Activated T-helper 17 cell treated with anti-CD3 and anti-CD28 coated beads, Interleukin-2, amount 50 U/mL, for 72 hours (primary cell): ENCODE measurements around the gene DYRK3. TPM values are rescaled to one million over a fixed set of nuclear protein-coding genes. Genes with fewer than 3 reads are reported as not detected.
A peak's percentile ranks its signal among the peaks of the same experiment; 100 is the strongest.

Experiments
- ATAC-seq: fragments of 150-1000 bp; cut with Tn5 transposase; replicated peaks from 2 replicates; pipeline ENCODE4 v1.10.0; 2021; ENCODE audit warnings: mild to moderate bottlenecking, moderate library complexity
- H3K27ac Mint-ChIP-seq: one replicate; pipeline ENCODE4 v1.8.0; 2022; ENCODE audit warnings: mixed read lengths
- H3K27me3 Mint-ChIP-seq: one replicate; pipeline ENCODE4 v1.8.0; 2022; ENCODE audit warnings: mixed read lengths
- H3K36me3 Mint-ChIP-seq: one replicate; pipeline ENCODE4 v1.8.0; 2022; ENCODE audit warnings: low read depth, mild to moderate bottlenecking, mixed read lengths
- H3K4me1 Mint-ChIP-seq: one replicate; pipeline ENCODE4 v1.8.0; 2022; ENCODE audit warnings: mixed read lengths
- H3K4me3 Mint-ChIP-seq: one replicate; pipeline ENCODE4 v1.8.0; 2022; ENCODE audit warnings: mild to moderate bottlenecking, mixed read lengths
- H3K9me3 Mint-ChIP-seq: one replicate; pipeline ENCODE4 v1.8.0; 2022; ENCODE audit warnings: mixed read lengths
- total RNA-seq, 2 donors: library from RNA; stranded (reverse); gene quantifications; one replicate each; pipeline ENCODE4 v1.2.3, GENCODE V29; 2022

The DYRK3 gene
- total RNA-seq, 2 donors from 2014 or later, result 9.3 to 12.3 TPM

DNA sequence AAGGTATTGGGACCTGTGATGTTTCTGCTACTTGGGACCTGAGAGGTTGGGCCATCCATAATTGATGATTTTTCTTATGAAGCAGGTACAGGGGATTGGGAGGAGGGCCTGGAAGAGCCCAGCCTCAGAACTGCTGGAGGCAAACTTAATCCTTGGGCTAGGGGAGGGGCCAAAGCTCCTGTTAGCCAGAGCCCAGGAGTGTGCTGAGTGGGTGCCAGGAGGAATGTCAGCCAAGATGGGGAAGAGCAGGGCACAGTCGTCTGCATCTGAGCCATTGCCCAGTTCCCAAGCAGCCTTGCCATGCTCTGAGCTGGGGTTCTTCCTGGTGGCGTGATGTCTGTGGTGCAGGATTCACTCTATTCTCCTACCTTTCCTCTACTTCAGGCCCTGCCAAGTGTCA is 55.2 kb downstream of the DYRK3 start:
- no peaks in the 10 kb centered on the region for H3K9me3 Mint-ChIP-seq

DNA sequence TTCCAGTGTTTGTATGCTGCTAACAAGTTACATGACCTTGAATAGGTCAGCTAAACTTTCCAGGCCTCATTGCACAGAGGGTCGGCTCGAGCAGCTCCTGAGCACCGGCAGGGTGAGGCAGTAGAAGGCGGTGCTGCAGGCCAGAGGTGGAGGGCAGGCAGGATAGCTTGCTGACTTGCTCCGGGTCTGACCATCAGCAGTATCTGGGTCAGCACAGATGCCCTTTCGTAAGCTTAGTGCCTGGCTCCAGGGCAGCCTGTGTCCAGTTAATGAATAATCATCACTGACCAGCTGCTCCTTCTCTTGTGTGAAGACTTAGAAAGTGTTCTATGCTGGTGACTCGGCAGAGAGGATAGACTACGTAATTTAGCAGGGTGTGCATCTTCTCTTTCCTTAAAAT is 56.3 kb downstream of the DYRK3 start:
- Mint-ChIP-seq H3K27ac (peak overlapping the region; percentile 60), H3K27me3 (no peaks in the 10 kb centered on the region), H3K4me1 (peaks cover 74% of the 10 kb centered on the region), H3K36me3 (peaks cover 81% of the 10 kb centered on the region), H3K4me3 (no peak overlapping the region), H3K9me3 (no peaks in the 10 kb centered on the region)
- ATAC-seq, result no peak

More for the DNA sequence above, 55.2 kb downstream of the DYRK3 start:
- Mint-ChIP-seq H3K36me3 (peaks cover 77% of the 10 kb centered on the region), H3K27ac (peak overlapping the region; percentile 81), H3K27me3 (no peaks in the 10 kb centered on the region), H3K4me3 (no peak overlapping the region), H3K4me1 (peaks cover 64% of the 10 kb centered on the region)
- ATAC-seq, result no peak

GRCh38 chr1:206693029-206693428 is 57.7 kb downstream of the DYRK3 start:
- Mint-ChIP-seq H3K9me3 (no peaks in the 10 kb centered on the region), H3K27ac (peak overlapping the region; percentile 82), H3K4me3 (no peak overlapping the region), H3K4me1 (peaks cover 69% of the 10 kb centered on the region), H3K36me3 (peaks cover 81% of the 10 kb centered on the region), H3K27me3 (no peaks in the 10 kb centered on the region)
- ATAC-seq, result no peak

- peak overlapping the region; percentile 82 for H3K27ac Mint-ChIP-seq
- no peaks in the 10 kb centered on the region for H3K27me3 Mint-ChIP-seq
- no peak for ATAC-seq
- H3K36me3 Mint-ChIP-seq, result peaks cover 81% of the 10 kb centered on the region
- no peaks in the 10 kb centered on the region for H3K9me3 Mint-ChIP-seq
- H3K4me1 Mint-ChIP-seq, result peaks cover 66% of the 10 kb centered on the region
- H3K4me3 Mint-ChIP-seq, result no peak overlapping the region
Measured at GRCh38 chr1:206693592-206693991, 58.3 kb downstream of the DYRK3 start.

GRCh38 chr1:206694171-206695124 is 59.1 kb downstream of the DYRK3 start:
- no peaks in the 10 kb centered on the region for H3K27me3 Mint-ChIP-seq
- peaks cover 66% of the 10 kb centered on the region for H3K4me1 Mint-ChIP-seq
- peaks cover 82% of the 10 kb centered on the region for H3K36me3 Mint-ChIP-seq
- H3K9me3 Mint-ChIP-seq, result no peaks in the 10 kb centered on the region
- ATAC-seq, result no peak
- H3K27ac Mint-ChIP-seq, result peak overlapping the region; percentile 82
- no peak overlapping the region for H3K4me3 Mint-ChIP-seq

GRCh38 chr1:206695733-206696132 is 60.4 kb downstream of the DYRK3 start:
- no peak for ATAC-seq
- peaks cover 62% of the 10 kb centered on the region for H3K4me1 Mint-ChIP-seq

GRCh38 chr1:206696812-206697585 is 61.7 kb downstream of the DYRK3 start:
- peak; percentile 75 for ATAC-seq
- peaks cover 74% of the 10 kb centered on the region for H3K36me3 Mint-ChIP-seq
- no peaks in the 10 kb centered on the region for H3K9me3 Mint-ChIP-seq
- peaks cover 57% of the 10 kb centered on the region for H3K4me1 Mint-ChIP-seq
- H3K4me3 Mint-ChIP-seq, result peak overlapping the region; percentile 25
- peak overlapping the region; percentile 55 for H3K27ac Mint-ChIP-seq
- H3K27me3 Mint-ChIP-seq, result no peaks in the 10 kb centered on the region

More at GRCh38 chr1:206695733-206696132, 60.4 kb downstream of the DYRK3 start:
- Mint-ChIP-seq H3K36me3 (peaks cover 74% of the 10 kb centered on the region), H3K27ac (peak overlapping the region; percentile 55), H3K4me3 (no peak overlapping the region), H3K9me3 (no peaks in the 10 kb centered on the region), H3K27me3 (no peaks in the 10 kb centered on the region)

- no peak overlapping the region for H3K4me3 Mint-ChIP-seq
- H3K4me1 Mint-ChIP-seq, result peaks cover 62% of the 10 kb centered on the region
- H3K27ac Mint-ChIP-seq, result peak overlapping the region; percentile 55
- no peak for ATAC-seq
- no peaks in the 10 kb centered on the region for H3K27me3 Mint-ChIP-seq
- peaks cover 64% of the 10 kb centered on the region for H3K36me3 Mint-ChIP-seq
- no peaks in the 10 kb centered on the region for H3K9me3 Mint-ChIP-seq
Measured at GRCh38 chr1:206698011-206698410, 62.7 kb downstream of the DYRK3 start.

Other genes starting within 250 kb of the DYRK3 start
- gene IKBKE, start 165.1 kb upstream of the DYRK3 start, total RNA-seq, result 10 to 100 TPM; 21.7 to 26.6 TPM
- gene RASSF5, start 128.0 kb upstream of the DYRK3 start, total RNA-seq, result 100 to 1,000 TPM; 162 to 227 TPM
- gene EIF2D, start 23.1 kb upstream of the DYRK3 start, total RNA-seq, result 10 to 100 TPM; 63.4 to 64.9 TPM
- gene MAPKAPK2, start 49.4 kb downstream of the DYRK3 start, total RNA-seq, result 10 to 100 TPM; 64.6 to 85.3 TPM
- not detected for gene IL19, start 135.2 kb downstream of the DYRK3 start, total RNA-seq
- gene IL10, start 137.0 kb downstream of the DYRK3 start, total RNA-seq, result 1 to 10 TPM; 1.8 to 3.2 TPM
- gene IL20, start 230.1 kb downstream of the DYRK3 start, total RNA-seq, result not detected